Measurements from ENCODE around the gene LILRA5. TPM values are rescaled to one million over a fixed set of nuclear protein-coding genes. Genes with fewer than 3 reads are reported as not detected.
"Not testable (repeated sequence)": the region's sequence is repeated elsewhere in the genome, so short reads cannot be mapped to it uniquely, and the experiment has no call there.

The LILRA5 gene
- total RNA-seq, 2 donors from 2014 or later: 9.6 to 12.2 TPM

GRCh38 chr19:54275951-54276350, 37.0 kb downstream of the LILRA5 start:
- H3K27me3 ChIP-seq (replicated peaks; ENCODE audit: insufficient read depth): no peaks in the 10 kb centered on the region
- H3K4me3 ChIP-seq: no peak overlapping the region
- ATAC-seq (ENCODE audit: insufficient number of reproducible peaks, low FRiP score, low read depth) (no peak), DNase-seq (ENCODE audit: low spot score) (no peak)
- TF ChIP-seq CTCF (IDR thresholded peaks at IDR 0.05): no peak
- no peak overlapping the region for H3K27ac ChIP-seq
- no peaks in the 10 kb centered on the region for H3K9me3 ChIP-seq
- H3K4me1 ChIP-seq (ENCODE audit: control insufficient read depth in 1 of 2, low read depth in 2 of 2): no peaks in the 10 kb centered on the region
- H3K36me3 ChIP-seq: no peaks in the 10 kb centered on the region

DNA sequence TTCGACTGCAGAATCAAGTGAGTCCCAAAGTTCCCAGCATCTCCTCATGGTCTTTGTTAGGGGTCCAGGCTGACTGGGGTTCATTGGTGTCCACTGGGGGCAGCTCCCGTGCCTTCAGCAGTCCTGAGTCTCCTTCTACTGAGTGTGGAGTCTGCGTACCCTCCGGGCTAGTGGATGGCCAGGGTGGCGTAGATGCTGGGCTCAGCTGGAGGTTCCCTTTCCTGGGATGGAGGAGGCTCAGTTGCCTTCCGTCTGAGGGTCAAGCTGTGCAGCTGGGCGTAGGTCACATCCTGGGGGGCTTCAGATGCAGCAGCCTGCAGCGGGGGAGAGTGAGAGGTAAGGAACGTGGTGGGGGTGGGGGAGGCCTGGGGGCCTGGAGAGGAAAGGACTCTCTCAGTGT, 38.5 kb downstream of the LILRA5 start:
- H3K27ac ChIP-seq; H3K36me3 ChIP-seq; H3K27me3 ChIP-seq (replicated peaks; ENCODE audit: insufficient read depth); ATAC-seq (ENCODE audit: insufficient number of reproducible peaks, low FRiP score, low read depth); H3K4me3 ChIP-seq; H3K9me3 ChIP-seq; DNase-seq (ENCODE audit: low spot score); H3K4me1 ChIP-seq (ENCODE audit: control insufficient read depth in 1 of 2, low read depth in 2 of 2): not testable (repeated sequence)

DNA sequence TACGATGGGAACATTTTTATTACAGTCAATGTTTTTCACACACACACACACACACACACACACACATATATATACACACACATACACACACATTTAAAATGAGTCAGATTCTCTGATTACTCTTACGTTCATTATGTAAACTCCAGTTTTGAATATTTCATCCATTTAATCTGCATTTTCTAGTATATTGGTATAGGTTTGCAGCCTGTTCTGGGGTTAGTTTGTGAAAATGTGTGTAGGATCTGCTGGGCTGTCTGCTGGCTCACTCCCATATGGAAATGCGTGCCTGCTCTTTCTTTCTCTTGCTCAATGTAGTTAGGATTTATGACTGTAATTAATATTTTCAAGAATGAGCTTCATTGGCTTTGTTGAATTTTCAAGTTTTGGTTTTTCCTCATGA, 39.1 kb downstream of the LILRA5 start:
- Histone ChIP-seq H3K9me3 (no peaks in the 10 kb centered on the region), H3K36me3 (no peaks in the 10 kb centered on the region), H3K4me1 (ENCODE audit: control insufficient read depth in 1 of 2, low read depth in 2 of 2) (no peaks in the 10 kb centered on the region), H3K4me3 (no peak overlapping the region), H3K27ac (no peak overlapping the region), H3K27me3 (replicated peaks; ENCODE audit: insufficient read depth) (no peaks in the 10 kb centered on the region)
- TF ChIP-seq CTCF (IDR thresholded peaks at IDR 0.05): no peak
- no peak for DNase-seq (ENCODE audit: low spot score)
- ATAC-seq (ENCODE audit: insufficient number of reproducible peaks, low FRiP score, low read depth): no peak

DNA sequence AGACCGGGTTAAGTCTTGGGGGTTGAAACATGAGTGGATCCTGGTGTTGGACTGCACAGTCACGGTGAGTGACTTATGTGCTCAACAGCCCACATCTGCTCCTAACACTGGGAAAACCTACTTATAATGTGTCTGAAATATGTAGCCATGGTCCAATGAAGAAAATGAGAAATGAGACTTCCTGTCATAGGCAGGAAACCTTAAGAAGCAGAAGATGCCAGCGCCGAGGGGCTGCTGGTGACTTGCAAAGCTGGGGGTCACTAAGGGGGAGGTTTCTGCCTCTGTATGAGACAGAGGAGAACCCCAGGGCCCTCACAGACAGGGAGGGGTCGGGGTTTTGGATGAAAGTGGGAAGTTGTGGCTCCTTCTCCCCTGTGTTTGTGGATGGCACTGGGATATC, 40.8 kb downstream of the LILRA5 start:
- ATAC-seq (ENCODE audit: insufficient number of reproducible peaks, low FRiP score, low read depth); H3K27ac ChIP-seq; H3K4me3 ChIP-seq; DNase-seq (ENCODE audit: low spot score); H3K36me3 ChIP-seq; H3K27me3 ChIP-seq (replicated peaks; ENCODE audit: insufficient read depth); H3K9me3 ChIP-seq; H3K4me1 ChIP-seq (ENCODE audit: control insufficient read depth in 1 of 2, low read depth in 2 of 2): not testable (repeated sequence)

DNA sequence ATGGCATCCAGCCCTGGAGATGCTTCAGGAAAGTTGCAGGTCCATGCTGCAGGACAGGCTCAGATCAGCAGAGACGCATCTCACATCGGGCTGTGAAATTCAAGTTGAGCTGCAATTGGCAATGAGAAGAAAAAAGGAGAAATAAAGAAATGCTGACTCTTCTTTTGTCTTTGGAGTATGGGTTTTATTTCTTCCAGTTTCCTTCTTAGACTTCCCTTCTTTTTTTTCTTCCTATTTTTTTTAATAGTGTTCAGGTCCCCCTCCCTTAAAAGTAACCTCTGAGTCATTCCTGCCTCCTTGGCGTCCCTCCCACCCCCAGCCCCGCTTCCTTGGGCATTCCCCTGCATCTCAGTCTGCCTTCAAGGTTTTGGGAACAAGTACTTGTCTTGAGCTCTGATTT, 41.4 kb downstream of the LILRA5 start:
- not testable (repeated sequence) for H3K27me3 ChIP-seq (replicated peaks; ENCODE audit: insufficient read depth); H3K27ac ChIP-seq; H3K9me3 ChIP-seq; ATAC-seq (ENCODE audit: insufficient number of reproducible peaks, low FRiP score, low read depth); DNase-seq (ENCODE audit: low spot score); H3K4me1 ChIP-seq (ENCODE audit: control insufficient read depth in 1 of 2, low read depth in 2 of 2); H3K36me3 ChIP-seq; H3K4me3 ChIP-seq

- Histone ChIP-seq H3K27ac (no peak overlapping the region), H3K4me1 (ENCODE audit: control insufficient read depth in 1 of 2, low read depth in 2 of 2) (no peaks in the 10 kb centered on the region), H3K36me3 (no peaks in the 10 kb centered on the region), H3K27me3 (replicated peaks; ENCODE audit: insufficient read depth) (no peaks in the 10 kb centered on the region), H3K9me3 (no peaks in the 10 kb centered on the region), H3K4me3 (no peak overlapping the region)
- TF ChIP-seq CTCF (IDR thresholded peaks at IDR 0.05): no peak
- no peak for ATAC-seq (ENCODE audit: insufficient number of reproducible peaks, low FRiP score, low read depth)
- no peak for DNase-seq (ENCODE audit: low spot score)
These were observed 41.9 kb downstream of the LILRA5 start for GRCh38 chr19:54271106-54271505.

GRCh38 chr19:54268936-54269335, 44.0 kb downstream of the LILRA5 start:
- Histone ChIP-seq H3K27ac (no peak overlapping the region), H3K27me3 (replicated peaks; ENCODE audit: insufficient read depth) (no peaks in the 10 kb centered on the region), H3K9me3 (no peaks in the 10 kb centered on the region), H3K36me3 (no peaks in the 10 kb centered on the region), H3K4me1 (ENCODE audit: control insufficient read depth in 1 of 2, low read depth in 2 of 2) (no peaks in the 10 kb centered on the region), H3K4me3 (no peak overlapping the region)
- DNase-seq (ENCODE audit: low spot score) (no peak), ATAC-seq (ENCODE audit: insufficient number of reproducible peaks, low FRiP score, low read depth) (no peak)
- TF ChIP-seq CTCF (IDR thresholded peaks at IDR 0.05): no peak
